ENCODE data around the gene LRBA. TPM values are rescaled to one million over a fixed set of nuclear protein-coding genes. Genes with fewer than 3 reads are reported as not detected.
"Not testable (repeated sequence)": the region's sequence is repeated elsewhere in the genome, so short reads cannot be mapped to it uniquely, and the experiment has no call there.

Gene LRBA
- total RNA-seq, 3 donors from 2014 or later (not counting 1 experiment from before 2014, with no cell fraction given), result 72.1 to 87.6 (median 83.1) TPM

GRCh38 chr4:150389896-150390530 is 625.1 kb downstream of the LRBA start:
- TF ChIP-seq, protein P1, sequence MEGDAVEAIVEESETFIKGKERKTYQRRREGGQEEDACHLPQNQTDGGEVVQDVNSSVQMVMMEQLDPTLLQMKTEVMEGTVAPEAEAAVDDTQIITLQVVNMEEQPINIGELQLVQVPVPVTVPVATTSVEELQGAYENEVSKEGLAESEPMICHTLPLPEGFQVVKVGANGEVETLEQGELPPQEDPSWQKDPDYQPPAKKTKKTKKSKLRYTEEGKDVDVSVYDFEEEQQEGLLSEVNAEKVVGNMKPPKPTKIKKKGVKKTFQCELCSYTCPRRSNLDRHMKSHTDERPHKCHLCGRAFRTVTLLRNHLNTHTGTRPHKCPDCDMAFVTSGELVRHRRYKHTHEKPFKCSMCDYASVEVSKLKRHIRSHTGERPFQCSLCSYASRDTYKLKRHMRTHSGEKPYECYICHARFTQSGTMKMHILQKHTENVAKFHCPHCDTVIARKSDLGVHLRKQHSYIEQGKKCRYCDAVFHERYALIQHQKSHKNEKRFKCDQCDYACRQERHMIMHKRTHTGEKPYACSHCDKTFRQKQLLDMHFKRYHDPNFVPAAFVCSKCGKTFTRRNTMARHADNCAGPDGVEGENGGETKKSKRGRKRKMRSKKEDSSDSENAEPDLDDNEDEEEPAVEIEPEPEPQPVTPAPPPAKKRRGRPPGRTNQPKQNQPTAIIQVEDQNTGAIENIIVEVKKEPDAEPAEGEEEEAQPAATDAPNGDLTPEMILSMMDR (IDR thresholded peaks at IDR 0.05), result no peak
- DNase-seq (no peak), ATAC-seq (no peak)
- Histone ChIP-seq H3K27ac (ENCODE audit: low read length) (no peak overlapping the region), H3K4me3 (ENCODE audit: low read length) (no peak overlapping the region), H3K9me3 (ENCODE audit: control insufficient read depth, insufficient read depth, low read length) (no peaks in the 10 kb centered on the region), H3K27me3 (ENCODE audit: control insufficient read depth, insufficient read depth, low read length) (no peaks in the 10 kb centered on the region), H3K4me1 (ENCODE audit: control insufficient read depth, insufficient read depth, low read length) (no peaks in the 10 kb centered on the region), H3K36me3 (ENCODE audit: control insufficient read depth, insufficient read depth, low read length) (no peaks in the 10 kb centered on the region)
- Mint-ChIP-seq H3K4me3 (no peak overlapping the region), H3K9me3 (peaks cover 0 to 3% of the 10 kb centered on the region in 2 donors), H3K4me1 (peaks cover 0 to 5% of the 10 kb centered on the region in 2 donors), H3K27ac (no peak overlapping the region), H3K36me3 (no peaks in the 10 kb centered on the region), H3K27me3 (ENCODE audit: low read depth in 2 of 2) (no peaks in the 10 kb centered on the region)
- intact Hi-C loops (cut with micrococcal nuclease), result no loop called here
- no CpG with 5 or more reads among the region's 2 CpGs for WGBS (ENCODE audit: insufficient coverage)

DNA sequence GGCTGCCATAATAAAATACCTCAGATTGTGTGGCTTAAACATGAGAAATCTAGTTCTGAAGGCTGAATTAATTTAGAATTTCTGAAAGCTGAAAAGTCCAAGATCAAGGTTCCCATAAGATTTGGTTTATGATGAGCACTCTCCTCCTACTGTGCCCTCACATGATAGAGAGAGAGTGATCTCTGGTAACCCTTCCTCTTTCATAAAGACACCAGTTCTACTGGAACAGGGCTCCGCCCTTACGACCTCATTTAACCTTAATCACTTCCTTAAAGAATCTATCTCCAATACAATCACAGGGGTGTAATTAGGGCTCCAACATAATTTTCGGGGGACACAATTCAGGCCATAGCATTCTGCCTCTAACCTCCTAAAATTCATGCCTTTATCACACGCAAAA is 627.1 kb downstream of the LRBA start:
- 93% methylated on average over 4 of the region's 4 CpGs for whole genome bisulfite sequencing (ENCODE audit: insufficient coverage)
- Mint-ChIP-seq H3K9me3 (peaks cover 0 to 3% of the 10 kb centered on the region in 2 donors), H3K27me3 (ENCODE audit: low read depth in 2 of 2) (no peaks in the 10 kb centered on the region), H3K4me3 (no peak overlapping the region), H3K36me3 (no peaks in the 10 kb centered on the region), H3K27ac (no peak overlapping the region), H3K4me1 (peaks cover 0 to 5% of the 10 kb centered on the region in 2 donors)
- Histone ChIP-seq H3K4me3 (ENCODE audit: low read length) (no peak overlapping the region), H3K9me3 (ENCODE audit: control insufficient read depth, insufficient read depth, low read length) (no peaks in the 10 kb centered on the region), H3K27ac (ENCODE audit: low read length) (no peak overlapping the region), H3K4me1 (ENCODE audit: control insufficient read depth, insufficient read depth, low read length) (no peaks in the 10 kb centered on the region), H3K36me3 (ENCODE audit: control insufficient read depth, insufficient read depth, low read length) (no peaks in the 10 kb centered on the region), H3K27me3 (ENCODE audit: control insufficient read depth, insufficient read depth, low read length) (no peaks in the 10 kb centered on the region)
- DNase-seq (no peak), ATAC-seq (no peak)
- intact Hi-C loops (cut with micrococcal nuclease), result no loop called here
- TF ChIP-seq, protein P1 (IDR thresholded peaks at IDR 0.05), result no peak

DNA sequence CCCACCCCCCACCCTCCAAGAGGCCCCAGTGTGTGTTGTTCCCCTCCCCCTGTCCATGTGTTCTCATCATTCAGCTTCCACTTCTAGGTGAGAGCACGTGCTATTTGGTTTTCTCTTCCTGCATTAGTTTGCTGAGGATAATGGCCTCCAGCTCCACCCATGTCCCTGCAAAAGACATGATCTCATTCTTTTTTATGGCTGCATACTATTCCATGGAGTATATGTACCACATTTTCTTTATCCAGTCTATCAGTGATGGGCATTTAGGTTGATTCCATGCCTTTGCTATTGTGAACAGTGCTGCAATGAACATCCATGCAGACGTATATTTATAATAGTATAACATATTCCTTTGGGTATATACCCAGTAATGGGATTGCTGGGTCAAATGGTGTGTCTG is 628.7 kb downstream of the LRBA start:
- intact Hi-C loops (cut with micrococcal nuclease); H3K36me3 ChIP-seq (ENCODE audit: control insufficient read depth, insufficient read depth, low read length); H3K4me3 Mint-ChIP-seq; DNase-seq; H3K9me3 ChIP-seq (ENCODE audit: control insufficient read depth, insufficient read depth, low read length); H3K9me3 Mint-ChIP-seq; H3K27ac ChIP-seq (ENCODE audit: low read length); H3K27me3 ChIP-seq (ENCODE audit: control insufficient read depth, insufficient read depth, low read length); H3K27ac Mint-ChIP-seq; H3K4me3 ChIP-seq (ENCODE audit: low read length); ATAC-seq; H3K4me1 Mint-ChIP-seq; H3K27me3 Mint-ChIP-seq (ENCODE audit: low read depth in 2 of 2); H3K36me3 Mint-ChIP-seq; H3K4me1 ChIP-seq (ENCODE audit: control insufficient read depth, insufficient read depth, low read length): not testable (repeated sequence)
- 94% methylated on average over 1 of the region's 2 CpGs for WGBS (ENCODE audit: insufficient coverage)

DNA sequence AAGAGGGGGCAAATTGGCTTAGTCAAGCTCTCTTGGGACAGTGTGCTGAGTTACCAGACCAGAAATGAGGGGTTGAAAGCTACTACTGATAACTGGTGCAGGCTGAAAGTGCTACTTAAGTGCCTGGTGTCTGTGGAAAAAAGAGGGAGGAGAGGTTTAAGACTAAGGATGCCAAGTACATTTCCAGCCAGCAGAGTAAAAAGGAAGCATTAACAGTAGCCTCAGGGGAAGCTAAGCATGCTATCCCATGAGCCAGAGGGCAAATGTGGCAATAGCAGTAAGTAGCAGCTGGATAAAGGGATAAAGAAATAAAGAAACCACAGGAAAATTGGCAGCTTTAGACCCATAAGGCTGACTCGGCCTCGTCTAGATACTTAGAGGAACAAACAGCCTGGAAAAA is 629.5 kb downstream of the LRBA start:
- Mint-ChIP-seq H3K27ac (no peak overlapping the region), H3K4me1 (peaks cover 9 to 10% of the 10 kb centered on the region in 2 donors), H3K36me3 (no peaks in the 10 kb centered on the region), H3K27me3 (ENCODE audit: low read depth in 2 of 2) (no peaks in the 10 kb centered on the region), H3K9me3 (peaks cover 0 to 3% of the 10 kb centered on the region in 2 donors), H3K4me3 (no peak overlapping the region)
- WGBS (ENCODE audit: insufficient coverage), result 85% methylated on average over 2 of the region's 2 CpGs
- DNase-seq (no peak), ATAC-seq (no peak)
- TF ChIP-seq, protein P1 (IDR thresholded peaks at IDR 0.05), result no peak
- H3K27me3 ChIP-seq (ENCODE audit: control insufficient read depth, insufficient read depth, low read length), result no peaks in the 10 kb centered on the region
- no peaks in the 10 kb centered on the region for H3K36me3 ChIP-seq (ENCODE audit: control insufficient read depth, insufficient read depth, low read length)
- no peaks in the 10 kb centered on the region for H3K4me1 ChIP-seq (ENCODE audit: control insufficient read depth, insufficient read depth, low read length)
- no peaks in the 10 kb centered on the region for H3K9me3 ChIP-seq (ENCODE audit: control insufficient read depth, insufficient read depth, low read length)
- intact Hi-C loops (cut with micrococcal nuclease), result no loop called here
- H3K4me3 ChIP-seq (ENCODE audit: low read length), result no peak overlapping the region
- H3K27ac ChIP-seq (ENCODE audit: low read length), result no peak overlapping the region

All from natural killer cell (primary cell).